Erythroblast (primary cell): ENCODE results near the gene TAB2.

ENCODE experiments used
- GATA1 ChIP-seq: IDR thresholded peaks from 2 replicates; pipeline ENCODE4 v1.6.1; 2011; ENCODE audit warnings: low read depth, mild to moderate bottlenecking, control low read depth, low read length, moderate library complexity
- POLR2A ChIP-seq: IDR thresholded peaks from 2 replicates; pipeline ENCODE4 v1.6.1; 2011; ENCODE audit warnings: mild to moderate bottlenecking, low read length

GRCh38 chr6:149421132-149421531 lies 103.6 kb downstream of the TAB2 start:
- TF ChIP-seq POLR2A, result no peak
- no peak for TF ChIP-seq GATA1
